ENCODE data around the gene MTG2.

The MTG2 gene

DNA sequence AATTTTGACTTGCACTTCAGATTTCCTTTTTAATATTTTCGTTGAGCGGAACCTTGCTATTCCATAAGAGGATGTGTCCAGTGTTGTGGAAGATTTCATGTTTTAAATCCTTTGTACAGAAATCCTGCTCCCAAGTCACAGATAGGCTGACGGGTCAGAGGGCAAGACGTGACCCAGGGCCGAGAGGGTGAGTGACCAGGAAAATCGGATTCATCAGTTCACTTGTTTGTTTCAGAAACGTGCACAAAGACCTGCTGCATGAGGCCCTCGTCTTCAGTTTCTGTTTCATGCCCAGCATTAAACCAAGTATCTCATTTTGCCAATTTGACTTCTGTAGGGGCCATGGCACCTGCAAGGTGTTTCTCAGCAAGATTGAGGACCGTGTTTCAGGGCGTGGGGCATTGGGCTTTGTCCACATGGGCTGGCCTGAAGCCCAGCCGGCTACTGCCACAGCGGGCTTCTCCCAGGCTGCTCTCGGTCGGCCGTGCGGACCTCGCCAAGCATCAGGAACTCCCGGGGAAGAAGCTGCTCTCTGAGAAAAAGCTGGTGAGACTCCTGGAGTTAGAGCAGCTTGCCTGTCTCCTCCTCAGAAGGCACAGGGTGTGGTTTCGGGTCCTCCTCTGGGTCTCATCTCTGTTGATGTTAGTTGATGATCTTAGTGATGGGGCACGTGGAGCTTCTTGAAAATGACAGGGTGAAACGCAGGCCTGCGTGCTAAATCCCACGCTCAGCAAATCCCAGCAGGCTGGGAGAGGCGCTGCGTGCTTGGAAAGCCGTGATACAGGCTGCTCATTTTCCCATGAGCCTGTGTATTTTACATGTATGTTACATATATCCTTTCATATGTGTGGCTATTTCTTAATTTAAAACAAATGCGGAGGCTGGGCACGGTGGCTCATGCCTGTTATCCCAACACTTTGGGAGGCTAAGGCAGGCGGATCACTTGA lies 10.5 kb downstream of the MTG2 start:
- Histone ChIP-seq H3K79me2 (ENCODE audit: control insufficient read depth, low read length) (peaks cover 50% of the 10 kb centered on the region), H3K27me3 (ENCODE audit: control insufficient read depth, low read length) (no peaks in the 10 kb centered on the region), H3F3A (ENCODE audit: control insufficient read depth, insufficient read depth) (peaks cover 5% of the 10 kb centered on the region), H3K36me3 (ENCODE audit: control insufficient read depth, low read length) (peaks cover 55% of the 10 kb centered on the region), H3K4me1 (ENCODE audit: control insufficient read depth, low read length) (peaks cover 29% of the 10 kb centered on the region), H3K9me3 (ENCODE audit: control insufficient read depth, insufficient read depth, low read length) (no peaks in the 10 kb centered on the region), H3K9me2 (replicated peaks; ENCODE audit: control insufficient read depth, low read length) (no peaks in the 10 kb centered on the region), H3K4me3 (ENCODE audit: low read length) (no peak overlapping the region), H3K27ac (ENCODE audit: low read depth, low read length) (no peak overlapping the region), H3K4me2 (ENCODE audit: low read length) (no peak overlapping the region), H4K20me1 (ENCODE audit: control insufficient read depth, insufficient read depth, low read depth, low read length) (0 out of 2 replicates have a peak, but pooled peaks cover 2% of the 10 kb centered on the region)
- TF ChIP-seq, protein P1, sequence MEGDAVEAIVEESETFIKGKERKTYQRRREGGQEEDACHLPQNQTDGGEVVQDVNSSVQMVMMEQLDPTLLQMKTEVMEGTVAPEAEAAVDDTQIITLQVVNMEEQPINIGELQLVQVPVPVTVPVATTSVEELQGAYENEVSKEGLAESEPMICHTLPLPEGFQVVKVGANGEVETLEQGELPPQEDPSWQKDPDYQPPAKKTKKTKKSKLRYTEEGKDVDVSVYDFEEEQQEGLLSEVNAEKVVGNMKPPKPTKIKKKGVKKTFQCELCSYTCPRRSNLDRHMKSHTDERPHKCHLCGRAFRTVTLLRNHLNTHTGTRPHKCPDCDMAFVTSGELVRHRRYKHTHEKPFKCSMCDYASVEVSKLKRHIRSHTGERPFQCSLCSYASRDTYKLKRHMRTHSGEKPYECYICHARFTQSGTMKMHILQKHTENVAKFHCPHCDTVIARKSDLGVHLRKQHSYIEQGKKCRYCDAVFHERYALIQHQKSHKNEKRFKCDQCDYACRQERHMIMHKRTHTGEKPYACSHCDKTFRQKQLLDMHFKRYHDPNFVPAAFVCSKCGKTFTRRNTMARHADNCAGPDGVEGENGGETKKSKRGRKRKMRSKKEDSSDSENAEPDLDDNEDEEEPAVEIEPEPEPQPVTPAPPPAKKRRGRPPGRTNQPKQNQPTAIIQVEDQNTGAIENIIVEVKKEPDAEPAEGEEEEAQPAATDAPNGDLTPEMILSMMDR (IDR thresholded peaks at IDR 0.05; ENCODE audit: low read depth, low read length, poor library complexity, severe bottlenecking) = no peak
- no peak for TF ChIP-seq EZH2phosphoT487 (IDR thresholded peaks at IDR 0.05; ENCODE audit: borderline replicate concordance, low read length)

DNA sequence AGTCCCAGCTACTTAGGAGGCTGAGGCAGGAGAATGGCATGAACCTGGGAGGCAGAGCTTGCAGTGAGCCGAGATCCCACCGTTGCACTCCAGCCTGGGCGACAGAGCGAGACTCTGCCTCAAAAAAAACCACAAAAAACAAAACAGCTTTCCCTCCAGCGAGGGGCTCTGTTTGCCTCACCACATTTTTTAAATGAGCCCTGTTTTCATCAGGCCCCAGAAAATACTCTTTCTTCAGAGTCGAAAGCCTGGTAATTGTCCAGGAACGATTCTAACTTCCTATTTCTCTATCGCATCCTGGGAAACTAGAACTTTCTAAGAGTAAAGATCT lies 12.2 kb downstream of the MTG2 start:
- peaks cover 7% of the 10 kb centered on the region for H3F3A ChIP-seq (ENCODE audit: control insufficient read depth, insufficient read depth)
- peak overlapping the region; percentile 59 for H3K27ac ChIP-seq (ENCODE audit: low read depth, low read length)
- H3K4me1 ChIP-seq (ENCODE audit: control insufficient read depth, low read length) = peaks cover 26% of the 10 kb centered on the region
- H3K4me2 ChIP-seq (ENCODE audit: low read length) = peak overlapping the region; percentile 71
- TF ChIP-seq, protein P1 (IDR thresholded peaks at IDR 0.05; ENCODE audit: low read depth, low read length, poor library complexity, severe bottlenecking) = no peak
- TF ChIP-seq EZH2phosphoT487 (IDR thresholded peaks at IDR 0.05; ENCODE audit: borderline replicate concordance, low read length) = no peak
- H3K4me3 ChIP-seq (ENCODE audit: low read length) = peak overlapping the region; percentile 56
- H3K79me2 ChIP-seq (ENCODE audit: control insufficient read depth, low read length) = peaks cover 38% of the 10 kb centered on the region
- H3K36me3 ChIP-seq (ENCODE audit: control insufficient read depth, low read length) = peaks cover 57% of the 10 kb centered on the region
- H3K9me2 ChIP-seq (replicated peaks; ENCODE audit: control insufficient read depth, low read length) = no peaks in the 10 kb centered on the region
- no peaks in the 10 kb centered on the region for H3K27me3 ChIP-seq (ENCODE audit: control insufficient read depth, low read length)
- H3K9me3 ChIP-seq (ENCODE audit: control insufficient read depth, insufficient read depth, low read length) = no peaks in the 10 kb centered on the region
- 0 out of 2 replicates have a peak, but pooled peaks cover 2% of the 10 kb centered on the region for H4K20me1 ChIP-seq (ENCODE audit: control insufficient read depth, insufficient read depth, low read depth, low read length)

DNA sequence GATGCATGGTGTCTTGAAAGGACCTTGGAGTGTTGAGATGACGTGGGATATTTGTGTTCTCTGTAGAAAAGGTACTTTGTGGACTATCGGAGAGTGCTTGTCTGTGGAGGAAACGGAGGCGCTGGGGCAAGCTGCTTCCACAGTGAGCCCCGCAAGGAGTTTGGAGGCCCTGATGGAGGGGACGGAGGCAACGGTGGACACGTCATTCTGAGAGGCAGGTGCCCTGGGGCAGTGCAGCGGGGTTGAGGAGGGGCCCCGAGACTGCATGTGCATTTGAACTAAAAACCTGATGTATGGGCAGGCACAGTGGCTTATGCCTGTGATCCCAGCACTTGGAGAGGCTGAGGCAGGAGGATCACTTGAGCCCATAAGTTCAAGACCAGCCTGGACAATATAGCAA lies 12.9 kb downstream of the MTG2 start:
- no peaks in the 10 kb centered on the region for H3K9me2 ChIP-seq (replicated peaks; ENCODE audit: control insufficient read depth, low read length)
- peak overlapping the region; percentile 59 for H3K27ac ChIP-seq (ENCODE audit: low read depth, low read length)
- peak overlapping the region; percentile 71; the same call in 1 of the 2 replicates for H3K4me2 ChIP-seq (ENCODE audit: low read length)
- H3K4me1 ChIP-seq (ENCODE audit: control insufficient read depth, low read length) = peaks cover 33% of the 10 kb centered on the region
- no peaks in the 10 kb centered on the region for H3K9me3 ChIP-seq (ENCODE audit: control insufficient read depth, insufficient read depth, low read length)
- peaks cover 31% of the 10 kb centered on the region for H3K79me2 ChIP-seq (ENCODE audit: control insufficient read depth, low read length)
- H4K20me1 ChIP-seq (ENCODE audit: control insufficient read depth, insufficient read depth, low read depth, low read length) = 0 out of 2 replicates have a peak, but pooled peaks cover 2% of the 10 kb centered on the region
- TF ChIP-seq, protein P1 (IDR thresholded peaks at IDR 0.05; ENCODE audit: low read depth, low read length, poor library complexity, severe bottlenecking) = no peak
- TF ChIP-seq EZH2phosphoT487 (IDR thresholded peaks at IDR 0.05; ENCODE audit: borderline replicate concordance, low read length) = no peak
- peaks cover 11% of the 10 kb centered on the region for H3F3A ChIP-seq (ENCODE audit: control insufficient read depth, insufficient read depth)
- no peak overlapping the region for H3K4me3 ChIP-seq (ENCODE audit: low read length)
- H3K27me3 ChIP-seq (ENCODE audit: control insufficient read depth, low read length) = no peaks in the 10 kb centered on the region
- peaks cover 57% of the 10 kb centered on the region for H3K36me3 ChIP-seq (ENCODE audit: control insufficient read depth, low read length)
